SK-N-SH treated with all-trans-retinoic acid at 6 μM for 48 hours (cell line): ENCODE results near the gene TIAM2.

Source experiments
- ATAC-seq: fragments of 200-7000 bp; cut with Tn5 transposase; 3 replicates; pipeline ENCODE4 v1.9.1; 2020; ENCODE audit warnings: mild to moderate bottlenecking, moderate library complexity
- ARNTL ChIP-seq: fragments of 450-650 bp; formaldehyde crosslinking; IDR thresholded peaks from 2 replicates; pipeline ENCODE4 v1.5.0; 2020; ENCODE audit warnings: low read depth, mild to moderate bottlenecking, moderate library complexity, borderline replicate concordance
- BACH2 ChIP-seq: fragments of 250-450 bp; sonication (Bioruptor Pico); IDR thresholded peaks from 2 replicates; pipeline ENCODE4 v1.9.0; 2021; ENCODE audit warnings: mild to moderate bottlenecking, borderline replicate concordance
- CSDC2 ChIP-seq: fragments of 250-450 bp; sonication (Bioruptor Pico); IDR thresholded peaks from 2 replicates; pipeline ENCODE4 v1.5.0; 2020; ENCODE audit warnings: mild to moderate bottlenecking, moderate library complexity
- ESRRG ChIP-seq: fragments of 250-450 bp; sonication (Bioruptor Pico); IDR thresholded peaks from 2 replicates; pipeline ENCODE4 v1.6.1; 2021; ENCODE audit warnings: mild to moderate bottlenecking
- GLIS3 ChIP-seq: fragments of 250-450 bp; sonication (Bioruptor Pico); IDR thresholded peaks from 2 replicates; pipeline ENCODE4 v1.5.0; 2020; ENCODE audit warnings: mild to moderate bottlenecking, moderate library complexity
- ISL1 ChIP-seq: fragments of 250-450 bp; sonication (Bioruptor Pico); IDR thresholded peaks from 2 replicates; pipeline ENCODE4 v2.1.2; 2022; ENCODE audit warnings: mild to moderate bottlenecking, moderate library complexity
- OSR1 ChIP-seq: fragments of 250-450 bp; sonication (Bioruptor Pico); IDR thresholded peaks from 2 replicates; pipeline ENCODE4 v1.8.0; 2022; ENCODE audit warnings: moderate library complexity, mild to moderate bottlenecking, inconsistent platforms
- PPARA ChIP-seq: fragments of 250-450 bp; sonication (Bioruptor Pico); IDR thresholded peaks from 2 replicates; pipeline ENCODE4 v1.5.0; 2020; ENCODE audit warnings: mild to moderate bottlenecking, borderline replicate concordance
- RARB ChIP-seq: fragments of 250-450 bp; sonication (Bioruptor Pico); IDR thresholded peaks from 2 replicates; pipeline ENCODE4 v1.8.0; 2021; ENCODE audit warnings: mild to moderate bottlenecking, moderate library complexity
- SNAI2 ChIP-seq: fragments of 250-450 bp; sonication (Bioruptor Pico); IDR thresholded peaks from 2 replicates; pipeline ENCODE4 v1.5.0; 2020; ENCODE audit warnings: mild to moderate bottlenecking, moderate library complexity
- TCF4 ChIP-seq: fragments of 250-450 bp; sonication (Bioruptor Pico); IDR thresholded peaks from 2 replicates; pipeline ENCODE4 v1.8.0; 2021; ENCODE audit warnings: mild to moderate bottlenecking, moderate library complexity, borderline replicate concordance
- TOX ChIP-seq: fragments of 250-450 bp; sonication (Bioruptor Pico); IDR thresholded peaks from 2 replicates; pipeline ENCODE4 v1.8.0; 2021; ENCODE audit warnings: mild to moderate bottlenecking, moderate library complexity, borderline replicate concordance
- ZC3H10 ChIP-seq: fragments of 250-450 bp; sonication (Bioruptor Pico); IDR thresholded peaks from 2 replicates; pipeline ENCODE4 v1.5.1; 2021; ENCODE audit warnings: mild to moderate bottlenecking, moderate library complexity
- ZFP3 ChIP-seq: fragments of 250-450 bp; sonication (Bioruptor Pico); IDR thresholded peaks from 2 replicates; pipeline ENCODE4 v1.5.0; 2020; ENCODE audit warnings: mild to moderate bottlenecking, moderate library complexity
- ZFP30 ChIP-seq: fragments of 450-650 bp; formaldehyde crosslinking; IDR thresholded peaks from 2 replicates; pipeline ENCODE4 v1.5.0; 2022; ENCODE audit warnings: mild to moderate bottlenecking, moderate library complexity
- ZNF565 ChIP-seq: fragments of 450-650 bp; formaldehyde crosslinking; conservative IDR thresholded peaks from 2 replicates; pipeline ENCODE4 v1.5.0; 2020; ENCODE audit warnings: low read depth, mild to moderate bottlenecking, moderate library complexity
- ZNF8 ChIP-seq: fragments of 450-650 bp; formaldehyde crosslinking; IDR thresholded peaks from 2 replicates; pipeline ENCODE4 v1.5.0; 2020; ENCODE audit warnings: mild to moderate bottlenecking, moderate library complexity
- TF ChIP-seq, protein P1 (sequence below): fragments of 250-450 bp; sonication (Bioruptor Pico); IDR thresholded peaks from 2 replicates; pipeline ENCODE4 v1.5.1; 2020; ENCODE audit warnings: low read depth, mild to moderate bottlenecking, moderate library complexity
- TF ChIP-seq, protein P2 (sequence below): fragments of 250-450 bp; sonication (Bioruptor Pico); IDR thresholded peaks from 2 replicates; pipeline ENCODE4 v1.5.1; 2021; ENCODE audit warnings: mild to moderate bottlenecking, moderate library complexity
- TF ChIP-seq, protein P3 (sequence below): fragments of 250-450 bp; sonication (Bioruptor Pico); IDR thresholded peaks from 2 replicates; pipeline ENCODE4 v1.5.0; 2020; ENCODE audit warnings: mild to moderate bottlenecking, moderate library complexity
- TF ChIP-seq, protein P4 (sequence below): fragments of 250-450 bp; sonication (Bioruptor Pico); IDR thresholded peaks from 2 replicates; pipeline ENCODE4 v1.8.0; 2020; ENCODE audit warnings: mild to moderate bottlenecking, moderate library complexity, borderline replicate concordance

Gene TIAM2

DNA sequence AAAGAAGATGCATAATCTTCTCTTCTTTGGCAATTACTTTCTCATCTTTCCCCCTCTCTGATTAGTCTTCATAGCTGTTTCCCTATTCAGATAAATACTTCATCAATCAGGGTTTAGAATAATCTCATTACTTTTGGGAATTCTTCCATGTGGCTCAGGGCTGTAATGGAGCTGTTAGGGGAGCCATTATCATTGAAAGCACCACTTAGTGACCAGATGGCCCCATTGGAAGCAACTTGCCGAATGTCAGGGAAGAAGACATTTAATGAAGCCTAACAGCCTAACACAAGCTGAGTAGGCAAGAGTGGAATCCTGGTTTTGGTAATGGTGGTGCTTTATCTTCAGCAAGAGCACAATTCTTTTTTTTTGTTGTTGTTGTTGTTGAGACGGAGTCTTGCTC, 45.0 kb downstream of the TIAM2 start:
- ATAC-seq, result peak; percentile 49; the same call in 1 of the 3 replicates
- TF ChIP-seq, protein P1, sequence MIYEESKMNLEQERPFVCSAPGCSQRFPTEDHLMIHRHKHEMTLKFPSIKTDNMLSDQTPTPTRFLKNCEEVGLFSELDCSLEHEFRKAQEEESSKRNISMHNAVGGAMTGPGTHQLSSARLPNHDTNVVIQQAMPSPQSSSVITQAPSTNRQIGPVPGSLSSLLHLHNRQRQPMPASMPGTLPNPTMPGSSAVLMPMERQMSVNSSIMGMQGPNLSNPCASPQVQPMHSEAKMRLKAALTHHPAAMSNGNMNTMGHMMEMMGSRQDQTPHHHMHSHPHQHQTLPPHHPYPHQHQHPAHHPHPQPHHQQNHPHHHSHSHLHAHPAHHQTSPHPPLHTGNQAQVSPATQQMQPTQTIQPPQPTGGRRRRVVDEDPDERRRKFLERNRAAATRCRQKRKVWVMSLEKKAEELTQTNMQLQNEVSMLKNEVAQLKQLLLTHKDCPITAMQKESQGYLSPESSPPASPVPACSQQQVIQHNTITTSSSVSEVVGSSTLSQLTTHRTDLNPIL (CRISPR knock-in tag), result 0 out of 2 replicates have a peak, but pooled peaks have one; percentile 20
- TF ChIP-seq ISL1 (CRISPR knock-in tag) (peak; percentile 68), ARNTL (CRISPR knock-in tag) (no peak), OSR1 (no peak), TCF4 (CRISPR knock-in tag) (peak; percentile 85)

DNA sequence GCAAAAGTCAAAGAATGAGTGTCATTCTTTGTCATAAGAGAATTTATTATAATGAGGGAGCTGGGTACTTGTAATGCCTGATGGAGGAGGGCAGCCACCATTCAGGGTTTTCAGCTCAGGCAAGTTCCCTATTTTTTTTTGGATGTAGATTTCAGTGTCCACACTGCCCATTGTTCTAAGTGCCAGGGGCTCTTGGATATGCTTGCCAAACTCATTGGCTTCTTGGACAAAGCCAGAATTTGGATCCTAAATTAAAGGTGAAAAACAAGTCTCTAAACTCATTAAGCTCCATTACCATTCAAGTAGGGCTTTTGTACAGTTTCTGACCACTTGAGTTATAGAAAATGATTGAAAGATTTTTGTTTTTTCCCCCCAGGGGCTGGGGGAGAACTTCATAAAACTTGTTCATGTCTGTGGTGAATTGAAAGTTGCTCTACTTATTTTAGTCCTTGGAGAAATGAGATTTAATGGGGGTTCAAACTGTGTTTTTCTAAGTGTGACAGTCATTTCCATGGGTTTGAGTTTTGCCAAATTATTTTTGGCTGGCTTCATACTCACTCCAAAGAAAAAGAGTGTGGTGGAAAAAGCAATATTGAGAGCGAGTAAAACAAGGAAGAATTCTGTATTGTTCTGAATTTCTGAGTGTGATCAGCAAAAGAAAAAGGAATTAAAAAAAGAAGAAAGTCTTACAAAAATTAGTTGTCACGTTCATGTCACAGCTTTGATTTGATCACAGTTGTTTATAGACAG, 46.0 kb downstream of the TIAM2 start:
- no peak for ATAC-seq
- no peak for TF ChIP-seq CSDC2 (CRISPR knock-in tag)
- no peak for TF ChIP-seq ZNF565 (CRISPR knock-in tag)
- no peak for TF ChIP-seq RARB (CRISPR knock-in tag)
- no peak for TF ChIP-seq ZFP3 (CRISPR knock-in tag)
- TF ChIP-seq GLIS3 (CRISPR knock-in tag), result no peak
- TF ChIP-seq ZNF8, result no peak
- TF ChIP-seq, protein P2, sequence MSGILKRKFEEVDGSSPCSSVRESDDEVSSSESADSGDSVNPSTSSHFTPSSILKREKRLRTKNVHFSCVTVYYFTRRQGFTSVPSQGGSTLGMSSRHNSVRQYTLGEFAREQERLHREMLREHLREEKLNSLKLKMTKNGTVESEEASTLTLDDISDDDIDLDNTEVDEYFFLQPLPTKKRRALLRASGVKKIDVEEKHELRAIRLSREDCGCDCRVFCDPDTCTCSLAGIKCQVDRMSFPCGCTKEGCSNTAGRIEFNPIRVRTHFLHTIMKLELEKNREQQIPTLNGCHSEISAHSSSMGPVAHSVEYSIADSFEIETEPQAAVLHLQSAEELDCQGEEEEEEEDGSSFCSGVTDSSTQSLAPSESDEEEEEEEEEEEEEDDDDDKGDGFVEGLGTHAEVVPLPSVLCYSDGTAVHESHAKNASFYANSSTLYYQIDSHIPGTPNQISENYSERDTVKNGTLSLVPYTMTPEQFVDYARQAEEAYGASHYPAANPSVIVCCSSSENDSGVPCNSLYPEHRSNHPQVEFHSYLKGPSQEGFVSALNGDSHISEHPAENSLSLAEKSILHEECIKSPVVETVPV (CRISPR knock-in tag), result no peak
- TF ChIP-seq, protein P3, sequence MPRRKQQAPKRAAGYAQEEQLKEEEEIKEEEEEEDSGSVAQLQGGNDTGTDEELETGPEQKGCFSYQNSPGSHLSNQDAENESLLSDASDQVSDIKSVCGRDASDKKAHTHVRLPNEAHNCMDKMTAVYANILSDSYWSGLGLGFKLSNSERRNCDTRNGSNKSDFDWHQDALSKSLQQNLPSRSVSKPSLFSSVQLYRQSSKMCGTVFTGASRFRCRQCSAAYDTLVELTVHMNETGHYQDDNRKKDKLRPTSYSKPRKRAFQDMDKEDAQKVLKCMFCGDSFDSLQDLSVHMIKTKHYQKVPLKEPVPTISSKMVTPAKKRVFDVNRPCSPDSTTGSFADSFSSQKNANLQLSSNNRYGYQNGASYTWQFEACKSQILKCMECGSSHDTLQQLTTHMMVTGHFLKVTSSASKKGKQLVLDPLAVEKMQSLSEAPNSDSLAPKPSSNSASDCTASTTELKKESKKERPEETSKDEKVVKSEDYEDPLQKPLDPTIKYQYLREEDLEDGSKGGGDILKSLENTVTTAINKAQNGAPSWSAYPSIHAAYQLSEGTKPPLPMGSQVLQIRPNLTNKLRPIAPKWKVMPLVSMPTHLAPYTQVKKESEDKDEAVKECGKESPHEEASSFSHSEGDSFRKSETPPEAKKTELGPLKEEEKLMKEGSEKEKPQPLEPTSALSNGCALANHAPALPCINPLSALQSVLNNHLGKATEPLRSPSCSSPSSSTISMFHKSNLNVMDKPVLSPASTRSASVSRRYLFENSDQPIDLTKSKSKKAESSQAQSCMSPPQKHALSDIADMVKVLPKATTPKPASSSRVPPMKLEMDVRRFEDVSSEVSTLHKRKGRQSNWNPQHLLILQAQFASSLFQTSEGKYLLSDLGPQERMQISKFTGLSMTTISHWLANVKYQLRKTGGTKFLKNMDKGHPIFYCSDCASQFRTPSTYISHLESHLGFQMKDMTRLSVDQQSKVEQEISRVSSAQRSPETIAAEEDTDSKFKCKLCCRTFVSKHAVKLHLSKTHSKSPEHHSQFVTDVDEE, result no peak
- TF ChIP-seq ZC3H10 (CRISPR knock-in tag), result no peak
- no peak for TF ChIP-seq SNAI2 (CRISPR knock-in tag)
- no peak for TF ChIP-seq ARNTL (CRISPR knock-in tag)
- TF ChIP-seq TCF4 (CRISPR knock-in tag), result no peak
- TF ChIP-seq, protein P4, sequence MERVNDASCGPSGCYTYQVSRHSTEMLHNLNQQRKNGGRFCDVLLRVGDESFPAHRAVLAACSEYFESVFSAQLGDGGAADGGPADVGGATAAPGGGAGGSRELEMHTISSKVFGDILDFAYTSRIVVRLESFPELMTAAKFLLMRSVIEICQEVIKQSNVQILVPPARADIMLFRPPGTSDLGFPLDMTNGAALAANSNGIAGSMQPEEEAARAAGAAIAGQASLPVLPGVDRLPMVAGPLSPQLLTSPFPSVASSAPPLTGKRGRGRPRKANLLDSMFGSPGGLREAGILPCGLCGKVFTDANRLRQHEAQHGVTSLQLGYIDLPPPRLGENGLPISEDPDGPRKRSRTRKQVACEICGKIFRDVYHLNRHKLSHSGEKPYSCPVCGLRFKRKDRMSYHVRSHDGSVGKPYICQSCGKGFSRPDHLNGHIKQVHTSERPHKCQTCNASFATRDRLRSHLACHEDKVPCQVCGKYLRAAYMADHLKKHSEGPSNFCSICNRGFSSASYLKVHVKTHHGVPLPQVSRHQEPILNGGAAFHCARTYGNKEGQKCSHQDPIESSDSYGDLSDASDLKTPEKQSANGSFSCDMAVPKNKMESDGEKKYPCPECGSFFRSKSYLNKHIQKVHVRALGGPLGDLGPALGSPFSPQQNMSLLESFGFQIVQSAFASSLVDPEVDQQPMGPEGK (CRISPR knock-in tag), result no peak
- no peak for TF ChIP-seq BACH2
- no peak for TF ChIP-seq ZFP30
- TF ChIP-seq ISL1 (CRISPR knock-in tag), result no peak
- no peak for TF ChIP-seq PPARA (CRISPR knock-in tag)

DNA sequence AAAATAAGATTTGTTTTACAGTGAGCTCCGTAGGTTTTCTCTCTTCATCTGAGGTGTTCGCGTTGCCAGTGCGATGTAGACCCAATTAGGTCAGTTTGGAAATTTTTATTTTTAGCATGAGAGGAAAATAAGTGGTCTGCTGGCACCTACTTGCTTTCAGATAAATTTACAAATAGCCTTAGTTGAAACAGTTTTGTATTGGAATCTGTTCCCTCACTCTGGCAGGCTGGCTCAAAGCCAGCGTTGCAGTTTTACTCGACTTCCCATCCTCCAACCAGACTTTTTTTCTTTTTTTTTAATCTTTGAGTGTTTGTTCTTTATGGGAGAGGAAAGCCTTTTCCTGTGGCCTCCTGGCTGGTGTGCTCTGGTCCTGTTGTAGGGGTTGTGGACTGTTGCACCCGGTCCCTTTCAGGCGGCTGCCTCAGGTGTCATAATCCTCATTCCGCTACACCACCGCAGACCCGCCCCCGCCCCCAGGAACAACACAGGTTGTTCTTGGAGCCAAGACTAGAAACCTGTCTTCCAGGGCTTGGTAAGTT, 46.7 kb downstream of the TIAM2 start:
- TF ChIP-seq RARB (CRISPR knock-in tag), result no peak
- TF ChIP-seq SNAI2 (CRISPR knock-in tag), result no peak
- no peak for TF ChIP-seq ZNF8
- TF ChIP-seq, protein P2 (CRISPR knock-in tag), result no peak
- TF ChIP-seq ZFP3 (CRISPR knock-in tag), result no peak
- TF ChIP-seq, protein P1 (CRISPR knock-in tag), result no peak
- no peak for TF ChIP-seq ARNTL (CRISPR knock-in tag)
- TF ChIP-seq TOX, result no peak
- no peak for TF ChIP-seq CSDC2 (CRISPR knock-in tag)
- no peak for TF ChIP-seq ZFP30
- no peak for TF ChIP-seq OSR1
- no peak for TF ChIP-seq ISL1 (CRISPR knock-in tag)
- TF ChIP-seq GLIS3 (CRISPR knock-in tag), result no peak
- TF ChIP-seq, protein P3, result no peak
- no peak for TF ChIP-seq ESRRG (CRISPR knock-in tag)
- no peak for ATAC-seq
